ENCODE measurements around the gene DHRS13.

DHRS13 gene

GRCh38 chr17:28902819-28903545 lies at the start of gene DHRS13:
TSS of gene DHRS13 (minus strand) at chr17:28903079. CDS start at chr17:28902944, 135 bp downstream.
- H3K36me3 Mint-ChIP-seq (ENCODE audit: low read depth) = peaks cover 69% of the 10 kb centered on the region
- peak; percentile 95 for DNase-seq
- no peaks in the 10 kb centered on the region for H3K27me3 Mint-ChIP-seq
- peaks cover 41% of the 10 kb centered on the region for H3K4me1 Mint-ChIP-seq (ENCODE audit: low read depth)
- no peaks in the 10 kb centered on the region for H3K9me3 Mint-ChIP-seq
- H3K27ac Mint-ChIP-seq = peak within 1 kb of the TSS; percentile 91
- H3K4me3 Mint-ChIP-seq = peak within 1 kb of the TSS; percentile 87

GRCh38 chr17:28951991-28952975 lies 49.4 kb upstream of the DHRS13 start:
- Mint-ChIP-seq H3K27ac (no peak overlapping the region), H3K4me3 (no peak overlapping the region), H3K4me1 (ENCODE audit: low read depth) (peaks cover 15% of the 10 kb centered on the region), H3K9me3 (no peaks in the 10 kb centered on the region), H3K36me3 (ENCODE audit: low read depth) (peaks cover 30% of the 10 kb centered on the region), H3K27me3 (no peaks in the 10 kb centered on the region)
- peak; percentile 90 for DNase-seq

GRCh38 chr17:28951428-28951990 lies 48.6 kb upstream of the DHRS13 start, which contains the start of gene PHF12:
TSS of gene PHF12 (minus strand) at chr17:28951518. CDS start at chr17:28950960, 558 bp downstream.
- Mint-ChIP-seq H3K9me3 (no peaks in the 10 kb centered on the region), H3K4me1 (ENCODE audit: low read depth) (peaks cover 23% of the 10 kb centered on the region), H3K27ac (peak within 1 kb of the TSS; percentile 96), H3K4me3 (no peak within 1 kb of the TSS), H3K36me3 (ENCODE audit: low read depth) (peaks cover 37% of the 10 kb centered on the region), H3K27me3 (no peaks in the 10 kb centered on the region)
- peak; percentile 99 for DNase-seq

- H3K27me3 Mint-ChIP-seq = no peaks in the 10 kb centered on the region
- peak overlapping the region; percentile 96 for H3K27ac Mint-ChIP-seq
- H3K9me3 Mint-ChIP-seq = no peaks in the 10 kb centered on the region
- no peak overlapping the region for H3K4me3 Mint-ChIP-seq
- H3K36me3 Mint-ChIP-seq (ENCODE audit: low read depth) = peaks cover 43% of the 10 kb centered on the region
- DNase-seq = no peak
- peaks cover 29% of the 10 kb centered on the region for H3K4me1 Mint-ChIP-seq (ENCODE audit: low read depth)
These were observed 48.0 kb upstream of the DHRS13 start for GRCh38 chr17:28950752-28951427.

- H3K9me3 Mint-ChIP-seq = no peaks in the 10 kb centered on the region
- peak overlapping the region; percentile 96 for H3K27ac Mint-ChIP-seq
- peak; percentile 72 for DNase-seq
- H3K36me3 Mint-ChIP-seq (ENCODE audit: low read depth) = peaks cover 50% of the 10 kb centered on the region
- H3K4me1 Mint-ChIP-seq (ENCODE audit: low read depth) = peaks cover 36% of the 10 kb centered on the region
- no peaks in the 10 kb centered on the region for H3K27me3 Mint-ChIP-seq
- no peak overlapping the region for H3K4me3 Mint-ChIP-seq
These were observed 47.3 kb upstream of the DHRS13 start for GRCh38 chr17:28950017-28950751.

- Mint-ChIP-seq H3K27ac (peak overlapping the region; percentile 96), H3K4me1 (ENCODE audit: low read depth) (peaks cover 43% of the 10 kb centered on the region), H3K36me3 (ENCODE audit: low read depth) (peaks cover 57% of the 10 kb centered on the region), H3K9me3 (no peaks in the 10 kb centered on the region), H3K27me3 (no peaks in the 10 kb centered on the region), H3K4me3 (no peak overlapping the region)
- DNase-seq = peak; percentile 82
These were observed 46.5 kb upstream of the DHRS13 start for GRCh38 chr17:28949185-28950016.

- Mint-ChIP-seq H3K4me3 (no peak overlapping the region), H3K36me3 (ENCODE audit: low read depth) (peaks cover 62% of the 10 kb centered on the region), H3K4me1 (ENCODE audit: low read depth) (peaks cover 48% of the 10 kb centered on the region), H3K27ac (peak overlapping the region; percentile 96), H3K9me3 (no peaks in the 10 kb centered on the region), H3K27me3 (no peaks in the 10 kb centered on the region)
- no peak for DNase-seq
These were observed 46.0 kb upstream of the DHRS13 start for GRCh38 chr17:28948873-28949184.

GRCh38 chr17:28948342-28948741 lies 45.5 kb upstream of the DHRS13 start:
- H3K27me3 Mint-ChIP-seq = no peaks in the 10 kb centered on the region
- peak overlapping the region; percentile 96 for H3K27ac Mint-ChIP-seq
- H3K4me1 Mint-ChIP-seq (ENCODE audit: low read depth) = peaks cover 53% of the 10 kb centered on the region
- no peak for DNase-seq
- peaks cover 67% of the 10 kb centered on the region for H3K36me3 Mint-ChIP-seq (ENCODE audit: low read depth)
- H3K4me3 Mint-ChIP-seq = no peak overlapping the region
- H3K9me3 Mint-ChIP-seq = no peaks in the 10 kb centered on the region

GRCh38 chr17:28947639-28948038 lies 44.8 kb upstream of the DHRS13 start:
- Mint-ChIP-seq H3K9me3 (no peaks in the 10 kb centered on the region), H3K4me3 (no peak overlapping the region), H3K27ac (peak overlapping the region; percentile 96), H3K27me3 (no peaks in the 10 kb centered on the region), H3K36me3 (ENCODE audit: low read depth) (peaks cover 73% of the 10 kb centered on the region), H3K4me1 (ENCODE audit: low read depth) (peaks cover 59% of the 10 kb centered on the region)
- no peak for DNase-seq

- Mint-ChIP-seq H3K9me3 (no peaks in the 10 kb centered on the region), H3K36me3 (ENCODE audit: low read depth) (peaks cover 83% of the 10 kb centered on the region), H3K27me3 (no peaks in the 10 kb centered on the region), H3K4me3 (peak overlapping the region; percentile 48), H3K4me1 (ENCODE audit: low read depth) (peaks cover 69% of the 10 kb centered on the region), H3K27ac (peak overlapping the region; percentile 96)
- DNase-seq = no peak
These were observed 43.4 kb upstream of the DHRS13 start for GRCh38 chr17:28946239-28946638.

GRCh38 chr17:28944862-28945741 lies 42.2 kb upstream of the DHRS13 start:
- DNase-seq = no peak
- H3K4me3 Mint-ChIP-seq = peak overlapping the region; percentile 48
- peaks cover 89% of the 10 kb centered on the region for H3K36me3 Mint-ChIP-seq (ENCODE audit: low read depth)
- H3K9me3 Mint-ChIP-seq = no peaks in the 10 kb centered on the region
- peaks cover 80% of the 10 kb centered on the region for H3K4me1 Mint-ChIP-seq (ENCODE audit: low read depth)
- no peaks in the 10 kb centered on the region for H3K27me3 Mint-ChIP-seq
- peak overlapping the region; percentile 96 for H3K27ac Mint-ChIP-seq

GRCh38 chr17:28944343-28944742 lies 41.5 kb upstream of the DHRS13 start:
- no peaks in the 10 kb centered on the region for H3K9me3 Mint-ChIP-seq
- H3K36me3 Mint-ChIP-seq (ENCODE audit: low read depth) = peaks cover 92% of the 10 kb centered on the region
- H3K4me1 Mint-ChIP-seq (ENCODE audit: low read depth) = peaks cover 88% of the 10 kb centered on the region
- no peak overlapping the region for H3K4me3 Mint-ChIP-seq
- no peaks in the 10 kb centered on the region for H3K27me3 Mint-ChIP-seq
- DNase-seq = no peak
- peak overlapping the region; percentile 5 for H3K27ac Mint-ChIP-seq
